Activated CD8-positive, alpha-beta memory T cell treated with anti-CD3 and anti-CD28 coated beads for 24 hours (primary cell): ENCODE measurements around the gene PRR7.

Source experiments
- DNase-seq: peaks from one replicate; pipeline ENCODE4 v3.0.0-alpha.2; 2020

The PRR7 gene

GRCh38 chr5:177452688-177453638, 6.3 kb downstream of the PRR7 start:
- DNase-seq = no peak

- DNase-seq = no peak
Measured at GRCh38 chr5:177453852-177454396, 7.3 kb downstream of the PRR7 start.

GRCh38 chr5:177454397-177455035, 7.9 kb downstream of the PRR7 start:
- peak; percentile 99 for DNase-seq

GRCh38 chr5:177455036-177455660, 8.5 kb downstream of the PRR7 start:
- DNase-seq = peak; percentile 98

- peak; percentile 99 for DNase-seq
Measured at GRCh38 chr5:177455661-177456590, 9.3 kb downstream of the PRR7 start.

GRCh38 chr5:177456591-177456964, 10.0 kb downstream of the PRR7 start:
- no peak for DNase-seq

GRCh38 chr5:177456976-177457851, 10.6 kb downstream of the PRR7 start:
- no peak for DNase-seq

- no peak for DNase-seq
Measured at GRCh38 chr5:177457852-177458681, 11.5 kb downstream of the PRR7 start.

GRCh38 chr5:177458912-177459350, 12.3 kb downstream of the PRR7 start:
- no peak for DNase-seq

GRCh38 chr5:177459357-177459756, 12.7 kb downstream of the PRR7 start:
- DNase-seq = no peak

GRCh38 chr5:177459819-177460628, 13.4 kb downstream of the PRR7 start:
- no peak for DNase-seq

GRCh38 chr5:177462021-177462670, 15.5 kb downstream of the PRR7 start:
- DNase-seq = no peak

GRCh38 chr5:177465044-177465443, 18.4 kb downstream of the PRR7 start:
- DNase-seq = no peak

GRCh38 chr5:177466861-177467260, 20.2 kb downstream of the PRR7 start:
- no peak for DNase-seq

- no peak for DNase-seq
Measured at GRCh38 chr5:177467436-177467835, 20.8 kb downstream of the PRR7 start.

- DNase-seq = no peak
Measured at GRCh38 chr5:177468329-177468684, 21.7 kb downstream of the PRR7 start.

- no peak for DNase-seq
Measured at GRCh38 chr5:177468685-177469628, 22.3 kb downstream of the PRR7 start.
